HG03469 (cell line): ENCODE data around the gene SNX1.

Source experiments
- ATAC-seq: cut with Tn5 transposase; IDR thresholded peaks from one replicate; pipeline ENCODE4 v1.9.1; 2021; ENCODE audit warnings: mild to moderate bottlenecking, moderate library complexity, moderate number of reproducible peaks; ENCODE audit not compliant: unreplicated experiment

The SNX1 gene

DNA sequence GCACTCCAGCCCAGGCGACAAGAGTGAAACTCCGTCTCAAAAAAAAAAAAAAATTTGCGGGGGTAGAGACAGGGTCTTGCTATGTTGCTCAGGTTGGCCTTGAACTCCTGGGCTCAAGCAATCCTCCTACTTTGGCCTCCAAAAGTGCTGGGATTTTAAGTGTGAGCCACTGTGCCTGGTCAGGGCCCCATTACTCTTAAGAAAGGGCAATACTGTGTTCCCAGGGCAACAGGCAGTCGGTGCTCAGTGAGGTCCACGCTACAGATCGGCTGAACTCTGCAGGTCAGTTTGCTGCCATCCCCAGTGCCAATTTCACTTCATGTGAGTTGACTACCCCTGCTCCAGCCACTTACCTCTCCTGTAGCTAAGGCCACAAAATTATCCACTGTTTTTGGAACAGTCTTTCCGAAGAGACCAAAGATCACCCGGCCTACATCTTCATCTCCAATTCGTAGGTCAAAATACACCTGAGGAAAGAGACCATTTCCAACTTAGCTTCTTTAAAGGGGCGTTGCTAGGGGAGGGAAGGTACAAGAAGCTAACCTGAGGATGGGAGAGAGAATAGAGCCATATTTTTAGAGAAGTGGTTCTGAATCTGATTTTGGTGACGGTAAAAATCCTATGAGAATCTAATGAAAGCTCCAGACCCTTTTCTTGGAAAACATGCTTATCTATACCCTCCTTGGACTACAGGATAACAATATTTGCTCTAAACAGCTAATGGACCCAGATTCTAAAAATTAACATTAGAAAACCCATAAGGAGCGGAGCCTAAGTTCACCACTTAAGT, 66.1 kb downstream of the SNX1 start:
- ATAC-seq, result no peak

DNA sequence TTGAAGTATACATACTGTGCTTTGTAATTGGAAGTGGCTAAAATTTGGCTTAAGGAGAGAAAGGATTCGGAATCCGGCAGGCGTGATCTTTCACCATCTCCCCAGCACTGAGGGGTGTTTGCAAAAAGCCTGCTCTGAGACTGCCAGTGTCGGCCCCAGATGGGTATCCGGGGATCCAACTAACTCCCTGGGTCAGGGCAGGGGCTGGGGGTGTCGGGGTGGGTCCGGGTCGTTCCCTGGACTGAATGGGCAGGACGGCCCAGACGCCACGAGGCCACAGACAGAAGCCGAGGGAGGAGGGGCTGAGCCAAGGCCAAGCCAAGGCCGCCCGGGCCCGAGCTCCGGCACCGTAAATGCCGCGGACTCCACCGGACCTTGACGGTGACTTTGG, 66.7 kb downstream of the SNX1 start:
- peak; percentile 9 for ATAC-seq

DNA sequence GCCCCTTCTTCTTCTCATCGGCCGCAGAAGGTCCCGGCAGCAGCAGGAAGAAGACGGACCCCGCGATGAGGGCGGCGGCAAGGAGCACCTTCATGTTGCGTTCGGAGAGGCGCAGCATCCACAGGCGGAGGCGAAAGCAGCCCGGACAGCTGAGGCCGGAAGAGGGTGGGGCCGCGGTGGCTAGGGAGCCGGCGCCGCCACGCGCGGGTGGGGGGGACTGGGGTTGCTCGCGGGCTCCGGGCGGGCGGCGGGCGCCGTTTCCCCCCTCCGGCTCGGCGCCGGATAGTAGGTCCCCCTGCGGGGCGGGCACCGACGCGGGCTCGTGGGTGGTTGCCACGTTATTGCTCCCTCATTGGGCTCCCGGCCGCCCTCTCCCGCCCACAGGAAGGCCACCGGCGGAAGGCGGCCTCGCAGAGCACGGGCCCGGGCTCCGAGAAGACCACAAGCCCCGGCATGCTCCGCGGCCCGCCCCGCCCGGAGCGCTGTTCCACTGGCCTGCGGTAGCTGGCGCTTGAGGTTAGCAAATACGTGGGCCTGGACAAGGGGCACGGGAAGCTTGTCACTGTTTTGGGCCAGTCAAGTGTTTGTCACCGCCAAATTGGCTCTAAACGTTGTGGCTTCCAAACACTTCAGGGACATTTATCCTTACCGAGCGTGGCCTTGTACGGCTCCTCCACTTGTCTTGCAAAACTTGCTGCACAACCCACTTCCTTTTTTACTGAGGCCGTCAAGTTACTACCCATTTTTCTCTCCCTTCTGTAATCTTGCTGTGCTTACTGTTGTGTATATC, 67.3 kb downstream of the SNX1 start, which contains the start of gene PPIB:
Gene PPIB, minus strand, starts transcription at position 154 of the 790 bp plus-strand sequence. Its CDS starts 36 bp downstream, at position 118.
- peak; percentile 74 for ATAC-seq

DNA sequence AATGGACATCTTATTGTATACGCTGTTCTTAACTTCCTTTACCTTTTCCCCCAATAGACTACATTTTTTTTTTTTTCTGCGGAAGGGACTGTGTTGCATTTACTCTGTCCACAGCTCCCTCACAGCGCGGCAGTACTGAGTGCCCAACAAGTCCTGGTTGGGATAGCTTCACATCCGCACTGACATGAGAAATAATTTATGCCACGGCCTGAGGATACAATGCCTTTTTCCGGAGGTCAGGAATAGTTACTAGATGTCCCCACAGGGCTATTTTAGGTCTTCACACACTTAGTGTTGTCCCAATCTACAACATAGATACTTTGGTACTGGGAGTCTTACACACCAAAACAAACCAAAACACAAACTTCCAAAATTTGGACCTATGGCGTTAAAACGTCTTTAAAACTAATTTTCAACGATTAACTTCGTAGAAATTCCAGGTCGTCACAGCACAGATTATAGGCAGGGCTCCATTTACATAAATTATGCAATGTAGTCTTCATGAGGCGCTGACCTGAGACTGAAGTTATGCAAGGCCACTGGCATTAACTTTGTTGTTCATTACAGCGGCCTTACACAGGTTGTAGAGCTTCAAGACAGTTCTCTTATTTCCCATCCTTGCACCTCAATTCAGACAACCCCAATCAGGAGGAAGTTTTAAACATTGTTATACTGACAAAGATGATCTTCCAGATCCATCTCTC, 68.0 kb downstream of the SNX1 start:
- no peak for ATAC-seq

DNA sequence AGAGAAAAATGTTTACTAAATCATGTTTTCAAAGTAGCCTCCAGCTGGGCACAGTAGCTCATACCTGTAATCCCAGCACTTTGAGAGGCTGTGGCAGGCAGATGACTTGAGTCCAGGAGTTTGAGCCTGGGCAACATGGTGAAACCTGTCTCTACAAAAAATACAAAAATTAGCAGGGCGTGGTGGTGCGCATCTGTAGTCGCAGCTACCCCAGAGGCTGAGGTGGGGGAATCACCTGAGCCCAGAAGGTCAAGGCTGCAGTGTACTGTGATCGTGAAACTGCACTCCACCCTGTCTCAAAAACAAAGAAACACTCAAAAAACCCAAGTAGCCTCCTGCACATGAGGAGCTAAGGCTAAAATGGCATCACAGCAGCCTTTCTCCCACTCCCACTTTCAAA, 68.7 kb downstream of the SNX1 start:
- no peak for ATAC-seq

DNA sequence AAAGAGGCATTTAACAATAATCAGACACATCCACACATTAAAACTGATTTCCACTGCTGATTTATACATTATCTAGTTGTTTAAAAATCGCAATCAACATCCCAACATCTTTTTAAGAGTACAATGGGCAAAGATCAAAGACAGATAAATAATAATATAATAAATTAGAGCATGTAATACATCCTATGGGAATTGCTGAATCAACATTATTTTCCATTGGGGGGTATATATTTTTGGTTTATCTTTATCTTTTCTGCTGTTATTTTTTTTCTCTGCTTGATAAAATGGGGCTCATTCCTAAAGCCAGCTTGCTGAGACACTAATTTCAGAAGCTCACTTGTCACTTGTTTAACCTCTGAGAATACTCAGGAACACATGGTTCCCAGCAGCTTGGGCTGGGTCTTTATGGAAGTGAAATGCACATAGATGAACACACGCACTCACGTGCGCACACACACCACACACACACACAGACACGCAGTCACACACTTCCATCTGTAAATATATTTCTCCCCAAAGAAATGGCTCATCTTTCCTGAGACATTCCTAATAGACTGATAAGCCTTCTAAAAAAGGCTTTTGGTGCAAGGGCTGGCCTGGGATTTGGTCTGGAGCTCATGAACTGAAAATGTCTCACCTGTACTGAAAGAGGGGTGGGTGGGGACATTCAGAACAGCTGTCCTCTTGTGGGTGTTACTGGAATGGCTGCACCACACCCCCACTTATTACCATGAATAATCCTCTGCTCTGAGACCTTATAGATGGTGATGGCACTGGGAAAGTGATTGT, 70.5 kb downstream of the SNX1 start:
- ATAC-seq, result no peak

DNA sequence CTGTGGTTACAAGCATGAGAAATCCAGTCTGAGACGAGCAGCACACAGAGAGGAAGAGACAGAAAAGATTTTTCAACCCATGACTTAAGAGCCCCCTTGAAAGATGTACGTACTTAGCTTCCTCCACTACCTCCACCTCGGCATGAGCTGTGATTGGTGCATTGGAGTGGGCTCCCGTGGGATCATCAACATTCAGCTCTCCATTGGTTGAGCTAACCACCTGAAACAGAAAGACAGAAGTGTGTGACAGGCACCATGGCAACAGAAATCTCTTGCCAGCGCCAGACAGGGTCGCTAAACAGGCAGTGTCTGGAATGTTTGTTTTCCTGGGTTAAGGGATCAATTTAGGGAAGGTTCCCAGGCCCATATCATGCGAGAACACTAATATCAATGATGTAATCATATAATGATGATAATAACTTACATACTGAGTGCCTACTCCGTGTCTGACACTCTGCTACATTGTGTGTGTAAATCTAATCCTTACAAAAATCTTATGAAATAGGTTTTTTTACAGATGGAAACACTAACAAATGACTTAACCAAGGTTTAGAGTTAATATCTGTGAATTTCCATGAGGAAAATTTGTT, 84.5 kb downstream of the SNX1 start:
- no peak for ATAC-seq

DNA sequence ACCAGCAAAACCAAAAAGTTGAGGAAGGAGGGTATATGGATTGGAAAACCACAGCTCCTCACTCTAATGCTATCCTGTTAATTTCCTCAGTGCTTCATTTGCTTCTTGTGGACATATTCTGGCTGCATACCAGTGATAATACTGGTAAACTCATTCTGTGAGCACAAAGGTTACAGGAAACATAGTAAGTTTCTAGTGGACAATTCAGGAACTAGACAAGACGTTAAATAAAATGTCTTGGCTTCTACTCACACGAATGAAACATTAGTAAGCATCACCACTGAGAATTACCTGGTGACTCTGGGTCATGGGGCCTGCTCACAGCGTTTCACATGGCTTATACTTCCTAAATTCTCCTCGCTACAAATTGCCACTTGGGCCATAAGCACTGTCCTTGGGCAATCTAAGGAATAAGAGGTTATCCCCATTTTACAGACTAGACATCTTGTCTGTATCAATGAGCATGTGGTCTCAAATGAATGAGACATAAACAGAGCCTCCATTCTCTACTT, 87.1 kb downstream of the SNX1 start:
- ATAC-seq, result no peak

DNA sequence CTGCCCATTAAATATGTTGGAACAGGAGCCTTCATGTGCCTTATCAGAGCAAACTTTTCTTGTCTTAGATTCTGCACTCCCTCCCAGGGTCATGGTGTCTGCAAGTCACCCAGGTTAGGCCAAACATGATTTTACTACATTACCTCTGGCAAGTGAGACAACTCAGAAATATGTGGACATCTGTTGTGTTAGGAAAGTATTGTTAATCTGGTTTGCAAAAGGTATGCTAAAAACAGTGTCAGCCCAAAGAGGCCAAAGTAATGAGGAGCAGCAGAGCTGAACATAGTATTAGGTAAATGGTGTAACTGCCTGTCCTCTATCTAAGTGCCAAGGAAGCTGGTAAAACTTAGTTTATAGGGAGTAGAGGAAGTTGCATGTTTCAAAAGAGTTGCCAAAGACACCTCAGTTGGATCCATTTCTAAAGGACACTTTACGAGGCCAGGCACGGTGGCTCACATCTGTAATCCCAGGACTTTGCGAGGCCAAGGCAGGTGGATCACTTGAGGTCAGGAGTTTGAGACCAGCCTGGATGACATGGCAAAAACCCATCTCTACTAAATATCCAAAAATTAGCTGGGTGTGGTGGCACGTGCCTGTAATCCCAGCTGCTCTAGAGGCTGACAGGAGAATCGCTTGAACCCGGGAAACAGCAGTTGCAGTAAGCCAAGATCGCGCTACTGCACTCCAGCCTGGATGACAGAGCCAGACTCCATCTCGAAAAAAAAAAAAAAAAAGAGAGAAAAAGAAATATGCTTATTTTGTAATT, 89.5 kb downstream of the SNX1 start:
- ATAC-seq, result no peak

DNA sequence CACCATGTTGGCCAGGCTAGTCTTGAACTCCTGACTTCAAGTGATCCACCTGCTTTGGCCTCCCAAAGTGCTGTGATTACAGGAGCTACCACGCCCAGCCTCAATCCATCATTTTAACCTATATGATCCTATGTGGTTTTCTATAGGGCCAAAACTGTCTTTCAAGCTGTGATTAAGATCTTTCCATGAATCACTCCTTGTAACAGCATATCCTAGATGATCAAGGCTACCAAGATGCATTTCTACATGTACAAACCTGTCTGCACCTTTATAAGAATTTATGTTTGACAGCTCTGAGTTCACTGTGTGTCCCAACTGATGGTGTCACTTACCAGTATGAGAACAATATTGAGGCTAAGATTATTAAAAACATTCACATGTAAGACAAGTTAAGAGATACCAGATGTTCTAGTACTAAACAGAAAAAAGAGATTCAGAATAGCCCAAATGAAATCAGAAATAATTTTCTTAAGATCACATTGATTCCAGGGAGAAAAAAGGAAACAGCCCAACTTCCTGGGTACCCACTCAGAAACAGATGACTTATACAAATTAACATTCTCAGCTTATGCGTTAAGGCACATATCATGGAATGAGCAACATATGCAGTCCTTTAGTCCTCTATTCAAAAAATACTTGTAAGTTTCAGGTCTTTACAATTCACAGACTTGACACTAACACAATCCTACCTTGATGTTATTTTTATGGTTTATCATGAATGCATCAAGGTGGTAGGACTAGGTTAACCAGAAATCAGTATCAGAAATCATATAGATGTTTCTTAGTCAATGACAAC, 91.8 kb downstream of the SNX1 start:
- no peak for ATAC-seq
